Caco-2 (cell line): ENCODE results near the gene NAV1. TPM values are rescaled to one million over a fixed set of nuclear protein-coding genes. Genes with fewer than 3 reads are reported as not detected.
A peak's percentile ranks its signal among the peaks of the same experiment; 100 is the strongest.

ENCODE experiments used
- BruUV-seq: library from RNA; stranded (reverse); fragments of 400-500 nt; replicated peaks from 2 replicates; lab custom pipeline; 2021; lab: Mats Ljungman, UMichigan
- CTCF ChIA-PET: fragments of 300-600 bp; sonication (Branson Sonifier 250); formaldehyde crosslinking; loops from one replicate; lab custom pipeline; 2022; ENCODE audit warnings: antibody characterized with exemption; lab: Charles Lee
- POLR2A ChIA-PET: fragments of 300-600 bp; sonication (Branson Sonifier 250); formaldehyde crosslinking; loops from one replicate; lab custom pipeline; 2022; ENCODE audit warnings: antibody characterized with exemption; lab: Charles Lee
- DNase-seq, 2 experiments: peaks; one replicate each; pipeline versions ENCODE4 v3.0.0 to v3.0.0-alpha.2; 2020 to 2022
- H3K27me3 ChIP-seq: replicated peaks from 2 replicates; pipeline ENCODE4 v1.6.0; 2011; ENCODE audit warnings: low read length; ENCODE audit not compliant: control insufficient read depth, insufficient read depth
- H3K36me3 ChIP-seq: 2 replicates; pipeline ENCODE4 v1.5.1; 2011; ENCODE audit warnings: low read length; ENCODE audit not compliant: control insufficient read depth, insufficient read depth
- H3K4me1 ChIP-seq: fragments of 250-450 bp; sonication (Bioruptor Pico); 2 replicates; pipeline ENCODE4 v1.5.1; 2020; ENCODE audit warnings: mild to moderate bottlenecking
- H3K4me3 ChIP-seq: 2 replicates; pipeline ENCODE4 v1.5.1; 2011; ENCODE audit warnings: low read depth, mild to moderate bottlenecking, control low read depth, low read length
- H3K9me3 ChIP-seq: fragments of 250-450 bp; sonication (Bioruptor Pico); 2 replicates; pipeline ENCODE4 v1.5.1; 2020; ENCODE audit warnings: mild to moderate bottlenecking, moderate library complexity
- H3K27ac Mint-ChIP-seq: one replicate; pipeline ENCODE4 v1.8.0; 2022; ENCODE audit warnings: mixed read lengths; ENCODE audit not compliant: unreplicated experiment
- H3K27me3 Mint-ChIP-seq: one replicate; pipeline ENCODE4 v1.8.0; 2022; ENCODE audit warnings: mixed read lengths; ENCODE audit not compliant: insufficient read depth, unreplicated experiment
- H3K36me3 Mint-ChIP-seq: one replicate; pipeline ENCODE4 v1.8.0; 2022; ENCODE audit warnings: mild to moderate bottlenecking, mixed read lengths; ENCODE audit not compliant: insufficient read depth, unreplicated experiment
- H3K4me1 Mint-ChIP-seq: one replicate; pipeline ENCODE4 v1.8.0; 2022; ENCODE audit warnings: low read depth, mixed read lengths; ENCODE audit not compliant: unreplicated experiment
- H3K4me3 Mint-ChIP-seq: one replicate; pipeline ENCODE4 v1.8.0; 2022; ENCODE audit warnings: mild to moderate bottlenecking, moderate library complexity, mixed read lengths; ENCODE audit not compliant: unreplicated experiment
- H3K9me3 Mint-ChIP-seq: one replicate; pipeline ENCODE4 v1.8.0; 2022; ENCODE audit warnings: mixed read lengths; ENCODE audit not compliant: unreplicated experiment
- CTCF ChIP-seq, 2 experiments: fragments of 200-600 bp in 1 of 2; IDR thresholded peaks; 1 replicate in 1 of 2; 2 replicates in 1 of 2; pipeline versions ENCODE4 v1.5.1 to v1.8.0; 2011 to 2022; ENCODE audit warnings: antibody characterized with exemption in 1 of 2, control low read depth in 1 of 2, inconsistent platforms in 1 of 2, low read depth in 1 of 2, low read length in 1 of 2, mild to moderate bottlenecking in 1 of 2, moderate library complexity in 1 of 2; ENCODE audit not compliant: insufficient read depth in 1 of 2, severe bottlenecking in 1 of 2, unreplicated experiment in 1 of 2
- intact Hi-C: fragments of 100-400 bp; cut with micrococcal nuclease; formaldehyde crosslinking; loops from one replicate; pipeline ENCODE4 v1.10.0; 2022; ENCODE audit not compliant: unreplicated experiment
- total RNA-seq: library from RNA; stranded (reverse); gene quantifications from 2 replicates; pipeline ENCODE4 v1.2.3, GENCODE V29; 2022

Gene NAV1
- total RNA-seq, 1 experiment from 2014 or later = 2.0 TPM

- ChIA-PET POLR2A (interaction anchor here (1.5 kb wide), 1 partner anchor 25 kb away, joined by 3 read pairs; no protein-coding TSS in a partner anchor), CTCF (no interaction called here)
- Histone ChIP-seq H3K27me3 (no peaks in the 10 kb centered on the region), H3K4me1 (peaks cover 48% of the 10 kb centered on the region), H3K36me3 (no peaks in the 10 kb centered on the region), H3K9me3 (no peaks in the 10 kb centered on the region), H3K4me3 (peak overlapping the region; percentile 60)
- intact Hi-C loops = no loop called here
- Mint-ChIP-seq H3K9me3 (no peaks in the 10 kb centered on the region), H3K36me3 (peaks cover 9% of the 10 kb centered on the region), H3K27ac (no peak overlapping the region), H3K27me3 (no peaks in the 10 kb centered on the region), H3K4me3 (peak overlapping the region; percentile 82), H3K4me1 (peaks cover 31% of the 10 kb centered on the region)
- no peak for TF ChIP-seq CTCF (IDR thresholded peaks at IDR 0.05; ENCODE audit: insufficient read depth in 1 of 2, low read depth in 1 of 2, low read length in 1 of 2, severe bottlenecking in 1 of 2, unreplicated experiment in 1 of 2)
- DNase-seq = no peak
- BruUV-seq = no TSS peak
These were observed 31.6 kb upstream of the NAV1 start for GRCh38 chr1:201507360-201507675.

DNA sequence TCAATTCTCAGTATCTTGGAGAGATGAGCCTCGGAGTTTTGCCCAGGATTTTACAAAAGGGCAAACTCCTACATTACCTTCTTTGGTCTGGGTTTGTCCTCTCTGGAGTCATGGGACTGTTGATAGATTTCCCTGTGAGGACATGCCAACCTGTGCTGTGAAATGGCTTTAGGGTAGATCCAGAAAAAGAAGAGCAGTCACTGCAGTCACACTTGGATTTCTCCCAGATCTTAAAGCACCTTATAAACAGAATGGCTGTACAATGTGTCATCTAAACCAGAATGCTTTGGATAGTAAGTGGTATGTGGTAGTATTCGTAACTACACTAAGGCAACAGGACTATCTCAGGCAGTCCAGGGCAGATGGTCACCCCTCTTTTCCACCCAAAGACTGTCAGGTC is 30.1 kb upstream of the NAV1 start:
- DNase-seq = no peak
- H3K27ac Mint-ChIP-seq = no peak overlapping the region
- BruUV-seq = no TSS peak
- no peak overlapping the region for H3K4me3 Mint-ChIP-seq
- Histone ChIP-seq H3K4me1 (peaks cover 48% of the 10 kb centered on the region), H3K4me3 (no peak overlapping the region), H3K27me3 (no peaks in the 10 kb centered on the region), H3K36me3 (no peaks in the 10 kb centered on the region), H3K9me3 (no peaks in the 10 kb centered on the region)
- peaks cover 29% of the 10 kb centered on the region for H3K4me1 Mint-ChIP-seq
- intact Hi-C loops = no loop called here
- no peak for TF ChIP-seq CTCF (IDR thresholded peaks at IDR 0.05; ENCODE audit: insufficient read depth in 1 of 2, low read depth in 1 of 2, low read length in 1 of 2, severe bottlenecking in 1 of 2, unreplicated experiment in 1 of 2)
- H3K36me3 Mint-ChIP-seq = peaks cover 1% of the 10 kb centered on the region
- H3K27me3 Mint-ChIP-seq = no peaks in the 10 kb centered on the region
- CTCF ChIA-PET = interaction anchor here (1.5 kb wide), 1 partner anchor 27 kb away, joined by 4 read pairs; no protein-coding TSS in a partner anchor
- no peaks in the 10 kb centered on the region for H3K9me3 Mint-ChIP-seq
- POLR2A ChIA-PET = no interaction called here

DNA sequence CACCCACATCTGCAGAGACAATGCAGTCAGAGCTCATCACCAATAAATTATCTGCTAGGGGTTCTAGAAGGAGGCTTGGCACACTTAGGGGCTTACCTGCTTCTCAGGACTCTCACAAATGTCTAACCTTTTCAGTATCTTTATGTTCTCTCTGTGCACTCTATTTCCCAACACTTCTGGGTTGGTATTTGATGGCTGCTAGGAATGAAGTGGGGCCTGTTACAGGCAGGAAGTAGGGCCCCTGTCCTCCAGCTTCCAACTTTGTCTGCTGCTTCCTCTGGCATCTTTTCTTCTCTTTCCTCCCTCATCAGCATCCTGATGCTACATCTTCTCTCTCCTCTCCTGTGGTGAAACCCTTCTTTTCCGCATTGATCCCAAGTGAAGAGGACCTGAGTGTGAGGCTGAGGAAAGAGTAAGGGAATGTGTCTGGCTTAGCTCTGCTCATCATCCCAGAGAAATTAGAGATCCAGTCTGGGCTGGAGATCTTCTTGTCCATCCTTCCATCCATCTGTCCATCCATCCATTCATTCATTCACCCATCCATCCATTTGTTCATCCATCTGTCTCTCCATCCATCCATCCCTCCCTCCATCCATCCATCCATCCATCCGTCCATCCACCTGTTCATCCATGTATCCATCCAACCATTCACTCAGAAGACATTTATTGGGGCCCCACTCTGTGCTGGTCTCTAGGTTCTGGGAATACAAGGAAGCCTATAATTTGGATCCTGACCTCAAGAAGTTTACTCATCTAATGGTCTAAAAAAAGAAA is 29.1 kb upstream of the NAV1 start:
- no peaks in the 10 kb centered on the region for H3K27me3 ChIP-seq
- no peaks in the 10 kb centered on the region for H3K9me3 ChIP-seq
- H3K27me3 Mint-ChIP-seq = no peaks in the 10 kb centered on the region
- no peak overlapping the region for H3K4me3 Mint-ChIP-seq
- no peak for TF ChIP-seq CTCF (IDR thresholded peaks at IDR 0.05; ENCODE audit: insufficient read depth in 1 of 2, low read depth in 1 of 2, low read length in 1 of 2, severe bottlenecking in 1 of 2, unreplicated experiment in 1 of 2)
- intact Hi-C loops = no loop called here
- peaks cover 37% of the 10 kb centered on the region for H3K4me1 Mint-ChIP-seq
- peak overlapping the region; percentile 57 for H3K27ac Mint-ChIP-seq
- ChIA-PET POLR2A (no interaction called here), CTCF (interaction anchor here (1.5 kb wide), 1 partner anchor 28 kb away, joined by 4 read pairs; no protein-coding TSS in a partner anchor)
- H3K36me3 Mint-ChIP-seq = no peaks in the 10 kb centered on the region
- no peaks in the 10 kb centered on the region for H3K36me3 ChIP-seq
- no peaks in the 10 kb centered on the region for H3K9me3 Mint-ChIP-seq
- no TSS peak for BruUV-seq
- H3K4me3 ChIP-seq = no peak overlapping the region
- H3K4me1 ChIP-seq = peaks cover 48% of the 10 kb centered on the region
- DNase-seq = no peak
